HK-2 (cell line): ENCODE measurements around the gene IL31RA.

ENCODE experiments used
- DNase-seq: peaks from one replicate; pipeline ENCODE4 v3.0.0-alpha.2; 2018; ENCODE audit not compliant: unreplicated experiment

The IL31RA gene

DNA sequence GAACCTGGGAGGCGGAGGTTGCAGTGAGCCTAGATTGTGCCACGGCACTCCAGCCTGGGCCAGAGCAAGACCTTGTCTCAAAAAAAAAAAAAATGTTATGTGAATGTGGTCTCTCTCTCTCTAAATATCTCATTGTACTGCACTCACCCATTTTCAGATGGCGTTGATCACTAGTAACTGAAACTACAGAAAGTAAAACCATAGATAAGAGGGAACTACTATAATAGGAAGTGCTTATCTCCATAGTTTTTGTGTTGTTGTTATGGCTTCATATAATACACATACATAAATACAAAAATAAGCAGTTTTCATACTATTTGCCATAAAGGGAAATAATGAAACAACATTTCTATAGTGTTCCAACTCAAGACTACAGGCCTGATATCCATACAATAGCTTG, 9.1 kb downstream of the IL31RA start:
- DNase-seq, result no peak

DNA sequence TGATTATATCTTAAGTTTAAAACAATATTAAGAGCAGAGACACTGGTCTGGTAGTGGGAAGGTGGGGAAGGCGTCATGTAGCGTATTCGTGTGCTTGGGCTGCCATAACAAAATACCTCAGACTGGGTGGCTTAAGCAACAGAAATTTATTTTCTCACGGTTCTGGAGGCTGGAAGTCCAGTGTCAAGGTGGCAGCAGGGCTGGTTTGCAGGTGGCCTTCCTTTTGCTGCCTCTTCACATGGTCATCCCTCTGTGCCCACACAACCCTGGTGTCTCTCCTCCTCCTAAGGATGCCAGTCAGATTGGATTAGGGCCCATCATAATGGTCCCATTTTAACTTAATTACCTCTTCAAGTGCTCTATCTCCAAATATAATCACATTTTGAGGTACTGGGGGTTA, 9.6 kb downstream of the IL31RA start:
- DNase-seq, result no peak

DNA sequence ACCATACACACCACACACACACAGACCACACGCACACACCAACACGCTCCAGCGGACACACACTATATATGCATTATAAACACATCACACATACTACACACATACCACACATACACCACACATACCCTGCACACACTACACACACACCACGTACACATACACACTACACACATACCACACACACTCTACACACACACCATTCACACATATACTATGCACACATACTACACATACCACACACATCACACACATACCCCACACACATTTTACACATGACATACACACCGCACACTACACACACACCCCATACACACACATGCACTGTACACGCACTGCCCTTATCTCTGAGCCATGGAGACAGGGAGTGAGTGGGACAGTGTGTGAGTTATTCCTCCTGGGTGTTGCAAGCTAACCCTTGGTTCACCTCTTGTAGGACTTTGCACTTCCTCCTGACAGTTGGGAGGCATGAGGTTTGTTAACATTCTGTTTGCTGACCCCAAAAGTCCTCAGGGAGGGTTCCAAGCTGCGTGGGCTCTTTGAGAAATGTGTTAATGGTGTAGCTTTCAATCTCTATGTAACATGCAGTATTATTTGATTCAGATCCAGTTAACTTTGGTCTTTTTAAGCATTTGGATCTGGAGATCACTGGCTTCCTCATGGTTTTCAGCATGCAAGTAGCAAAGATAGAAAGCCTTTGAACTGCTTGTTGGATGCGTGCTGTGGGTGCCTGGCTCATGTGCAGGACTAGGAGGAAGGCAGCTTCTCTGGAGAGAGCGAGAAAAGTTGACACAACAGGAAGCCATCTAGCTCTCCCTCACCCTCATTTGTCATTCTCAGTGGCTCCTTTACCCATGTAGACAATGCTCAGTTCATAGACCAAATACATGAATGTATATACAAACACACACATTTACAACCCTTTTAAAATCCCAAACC, 13.7 kb downstream of the IL31RA start:
- no peak for DNase-seq

DNA sequence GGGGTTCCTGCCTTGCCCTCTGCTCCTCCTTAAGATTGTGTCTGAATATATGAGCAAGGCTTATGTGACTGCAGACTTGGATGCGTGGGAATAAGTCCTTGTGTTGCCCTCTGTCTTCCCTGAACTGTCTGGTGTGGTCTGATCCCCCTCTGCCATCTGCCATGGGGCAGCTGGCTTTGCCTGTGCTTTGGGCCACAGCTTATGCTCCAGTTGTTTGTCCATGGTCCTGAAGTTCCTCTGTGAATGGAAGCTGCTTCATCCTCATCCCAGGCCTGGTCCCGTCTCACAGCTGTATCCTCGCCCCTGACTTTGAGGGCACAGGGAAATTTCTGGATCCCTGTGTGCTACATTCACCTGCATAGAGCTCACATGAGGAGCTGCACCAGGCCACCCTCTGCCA, 14.7 kb downstream of the IL31RA start:
- DNase-seq, result no peak

DNA sequence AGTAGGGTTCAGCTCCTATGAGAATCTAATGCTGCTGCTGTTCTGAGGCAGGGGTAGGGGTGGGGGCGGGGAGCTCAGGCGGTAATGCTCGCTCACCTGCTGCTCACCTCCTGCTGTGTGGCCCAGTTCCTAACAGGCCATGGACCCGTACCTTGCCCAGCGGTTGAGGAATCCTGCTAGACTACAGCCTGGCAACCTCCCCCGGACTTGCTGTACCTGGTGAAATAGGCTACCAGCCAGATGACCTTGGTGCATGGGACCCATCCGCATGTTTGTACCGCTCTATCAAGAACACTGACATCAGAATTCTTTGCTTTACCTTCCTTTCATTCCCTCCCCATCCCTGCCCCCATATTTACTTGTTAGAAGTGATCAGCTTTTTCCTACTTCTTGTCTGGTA, 15.3 kb downstream of the IL31RA start:
- no peak for DNase-seq

DNA sequence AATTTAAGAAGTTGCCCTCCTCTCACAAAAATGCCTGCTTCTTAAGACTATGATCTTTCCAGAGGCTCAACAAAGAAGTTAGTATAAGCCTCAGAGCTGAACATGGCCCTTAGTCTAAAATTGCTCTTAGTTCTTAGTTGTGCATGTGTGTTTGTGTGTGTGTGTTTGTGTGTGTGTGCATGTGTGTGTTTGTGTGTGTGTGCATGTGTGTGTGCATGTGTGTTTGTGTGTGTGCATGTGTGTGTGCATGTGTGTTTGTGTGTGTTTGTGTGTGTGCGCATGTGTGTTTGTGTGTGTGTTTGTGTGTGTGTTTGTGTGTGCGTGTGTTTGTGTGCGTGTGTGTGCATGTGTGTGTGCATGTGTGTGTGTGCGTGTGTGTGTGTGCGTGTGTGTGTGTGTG, 15.8 kb downstream of the IL31RA start:
- no peak for DNase-seq

DNA sequence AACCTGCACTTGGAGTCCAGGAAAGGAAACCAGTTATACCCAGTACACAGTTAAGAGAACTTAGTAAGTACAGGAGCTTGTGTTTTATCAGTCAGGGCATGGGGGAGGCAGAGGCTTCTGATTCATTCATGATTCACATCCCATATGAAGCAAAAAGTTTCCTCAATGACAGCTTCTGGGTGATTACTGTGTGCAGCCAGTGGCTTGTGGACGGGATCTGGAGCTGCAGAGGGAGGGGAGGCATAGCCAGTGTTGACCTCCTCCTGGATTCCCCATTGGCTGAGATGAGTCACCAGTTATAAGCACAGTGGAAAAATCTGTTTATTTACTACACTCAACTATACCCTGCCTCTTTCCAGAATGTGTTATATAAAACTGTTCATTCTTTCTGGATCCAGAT, 17.7 kb downstream of the IL31RA start:
- DNase-seq, result peak; percentile 71

DNA sequence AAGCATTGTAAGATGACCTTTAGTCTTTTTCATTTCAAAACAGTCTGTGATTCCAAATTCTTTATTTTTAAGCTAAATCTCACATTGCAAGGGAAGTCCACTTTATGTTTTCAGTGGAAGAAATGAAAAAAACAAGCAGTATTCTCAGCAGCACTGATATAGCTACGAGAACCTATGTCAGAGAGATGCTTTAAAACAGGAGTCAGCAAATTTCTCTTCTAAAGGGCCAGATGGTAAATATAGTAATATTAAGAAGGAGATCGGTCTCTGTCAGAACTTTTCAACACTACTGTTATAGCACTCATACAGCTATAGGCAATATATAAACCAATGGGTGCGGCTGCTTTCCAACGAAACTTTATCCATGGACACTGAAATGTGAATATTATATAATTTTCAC, 18.7 kb downstream of the IL31RA start:
- no peak for DNase-seq

DNA sequence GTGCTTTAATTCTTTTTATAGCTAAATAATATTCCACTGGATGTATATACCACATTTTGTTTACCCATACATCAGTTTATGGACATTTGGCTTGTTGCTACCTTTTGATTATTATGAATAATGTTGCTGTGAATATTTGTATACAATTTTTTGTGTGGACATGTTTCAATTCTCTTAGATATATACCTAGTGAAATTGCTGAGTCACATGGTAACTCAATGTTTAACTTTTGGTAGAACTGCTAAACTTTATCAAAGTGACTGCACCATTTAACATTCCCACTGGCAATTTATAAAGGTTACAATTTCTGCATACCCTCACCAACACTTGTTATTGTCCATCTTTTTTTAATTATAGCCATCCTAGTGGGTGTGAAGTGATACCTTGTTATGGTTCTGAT, 22.1 kb downstream of the IL31RA start:
- no peak for DNase-seq

DNA sequence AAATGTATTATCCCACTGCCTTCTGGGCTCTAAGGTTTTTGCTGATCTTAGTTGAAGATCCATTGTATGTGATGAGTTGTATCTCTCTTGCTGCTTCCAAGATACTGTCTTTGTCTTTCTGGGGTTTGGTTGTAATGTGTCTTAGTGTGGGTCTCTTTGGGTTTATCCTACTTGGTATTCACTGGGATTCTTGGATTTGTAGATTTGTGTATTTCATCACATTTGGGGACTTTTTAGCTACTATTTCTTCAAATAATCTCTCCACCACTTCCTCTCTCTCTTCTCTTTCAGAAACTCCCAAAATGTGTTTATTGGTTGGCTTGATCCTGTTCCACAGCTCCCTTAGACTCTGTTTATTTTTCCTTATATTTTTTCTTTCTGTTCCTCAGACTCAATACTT, 26.5 kb downstream of the IL31RA start:
- DNase-seq, result no peak

DNA sequence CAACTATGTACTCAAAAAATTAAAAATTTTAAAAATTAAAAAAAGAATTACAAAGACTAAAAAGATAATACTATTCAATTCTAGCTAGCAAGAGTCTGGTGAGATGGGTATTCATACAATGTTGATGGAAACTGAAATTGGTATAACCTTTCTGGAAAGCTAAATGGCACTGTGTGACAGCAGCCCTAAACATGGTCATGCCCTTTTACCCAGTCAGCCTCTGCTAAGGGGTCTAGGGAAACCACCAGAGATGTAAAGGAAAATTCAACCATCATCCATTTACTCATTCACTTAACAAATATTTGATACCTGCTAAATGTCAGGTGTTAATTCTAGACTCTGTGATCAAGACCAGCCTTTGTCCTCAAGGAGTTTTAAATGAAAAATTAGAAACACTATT, 29.3 kb downstream of the IL31RA start:
- DNase-seq, result no peak

DNA sequence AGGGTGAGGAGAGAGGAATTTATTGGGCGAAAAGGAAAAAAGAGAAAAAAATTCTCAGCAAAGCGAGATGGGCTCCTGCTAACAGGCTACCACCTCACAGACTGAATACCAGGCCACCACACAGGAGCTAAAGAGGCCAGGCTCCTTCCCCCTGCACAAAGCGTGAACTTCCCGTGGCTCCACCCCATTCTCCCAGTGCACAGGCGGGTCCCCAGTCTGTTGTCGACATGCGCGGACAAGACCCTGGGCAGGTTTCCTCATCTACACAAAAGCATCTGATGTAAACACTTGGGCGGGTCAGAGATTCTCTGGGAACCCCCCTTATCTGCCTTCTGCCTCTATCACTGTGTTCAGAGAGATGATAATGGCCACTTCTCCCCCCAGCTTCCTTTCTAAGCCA, 34.2 kb downstream of the IL31RA start:
- no peak for DNase-seq

DNA sequence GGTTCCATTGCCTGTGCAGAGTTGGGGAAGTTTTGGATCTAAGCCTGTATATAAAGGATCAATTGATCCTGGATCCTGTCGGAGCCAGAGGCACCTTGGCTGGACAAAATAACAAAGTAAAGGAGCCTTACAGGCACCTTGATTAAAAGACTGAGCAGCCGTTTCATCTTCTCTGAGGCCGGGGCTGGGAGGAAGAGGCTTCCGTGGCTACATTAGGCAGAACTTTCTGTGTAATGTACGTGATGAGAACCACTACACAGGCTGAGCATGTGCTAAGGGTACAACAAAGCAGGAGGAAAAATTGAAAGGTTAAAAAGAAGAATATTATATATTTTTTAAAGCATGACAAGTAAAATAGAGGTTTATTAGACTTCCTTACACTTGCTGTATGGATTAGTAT, 37.0 kb downstream of the IL31RA start:
- no peak for DNase-seq

DNA sequence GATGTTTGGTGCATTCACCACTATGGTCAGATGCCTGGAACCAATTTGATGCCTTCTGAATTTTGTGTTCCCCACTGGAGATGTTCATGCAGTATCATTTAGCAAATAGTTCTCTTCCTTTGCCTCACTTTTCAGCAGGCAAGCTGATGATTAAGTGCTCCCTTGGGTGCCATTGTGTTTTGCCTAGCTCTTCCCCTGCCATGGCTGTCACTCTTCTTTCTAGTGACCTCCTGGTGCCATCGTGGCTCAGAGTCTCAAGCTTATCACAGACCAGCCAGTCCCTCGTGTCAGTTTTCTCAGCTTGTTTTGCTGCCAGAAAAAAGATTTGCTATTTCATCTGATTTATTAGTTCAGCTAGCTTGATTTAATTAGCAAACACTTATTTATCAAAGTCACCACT, 41.3 kb downstream of the IL31RA start:
- DNase-seq, result no peak

DNA sequence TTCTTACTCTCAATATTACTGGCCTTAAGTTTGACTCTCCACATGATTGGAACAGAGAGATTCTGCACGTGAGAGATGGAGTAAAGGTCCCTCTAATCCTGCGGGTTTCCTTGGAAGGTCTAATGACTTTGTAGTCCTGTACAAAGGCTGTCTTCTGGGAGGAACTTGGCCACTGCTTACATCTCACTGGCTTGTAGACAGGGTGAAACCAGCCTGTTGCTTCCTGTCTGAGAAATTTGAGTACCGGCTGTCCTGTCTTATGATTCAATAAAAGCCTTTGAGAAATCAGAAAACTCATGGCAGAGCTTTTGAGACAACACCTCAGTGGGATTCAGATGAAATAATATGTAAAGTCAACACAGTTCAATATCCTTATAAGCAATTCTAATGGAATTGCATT, 43.0 kb downstream of the IL31RA start:
- no peak for DNase-seq

DNA sequence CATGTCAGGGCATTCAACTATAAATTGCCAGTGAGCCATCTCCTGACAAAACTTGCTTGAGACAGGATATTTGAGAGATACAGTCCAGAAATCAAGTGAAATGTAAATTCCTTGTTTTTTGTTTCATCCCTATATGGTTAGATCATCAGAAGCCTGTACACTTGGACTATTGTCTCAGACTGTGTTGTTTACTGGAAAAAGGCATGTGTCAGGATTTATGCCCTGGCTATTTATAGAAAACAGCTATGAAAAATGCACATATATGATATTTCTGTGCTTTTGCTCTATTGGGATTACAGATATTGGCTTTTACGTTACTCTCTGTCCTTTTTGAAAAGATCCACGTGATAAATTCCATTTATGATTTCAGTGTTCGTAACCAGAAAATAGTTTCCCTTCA, 44.2 kb downstream of the IL31RA start:
- no peak for DNase-seq

DNA sequence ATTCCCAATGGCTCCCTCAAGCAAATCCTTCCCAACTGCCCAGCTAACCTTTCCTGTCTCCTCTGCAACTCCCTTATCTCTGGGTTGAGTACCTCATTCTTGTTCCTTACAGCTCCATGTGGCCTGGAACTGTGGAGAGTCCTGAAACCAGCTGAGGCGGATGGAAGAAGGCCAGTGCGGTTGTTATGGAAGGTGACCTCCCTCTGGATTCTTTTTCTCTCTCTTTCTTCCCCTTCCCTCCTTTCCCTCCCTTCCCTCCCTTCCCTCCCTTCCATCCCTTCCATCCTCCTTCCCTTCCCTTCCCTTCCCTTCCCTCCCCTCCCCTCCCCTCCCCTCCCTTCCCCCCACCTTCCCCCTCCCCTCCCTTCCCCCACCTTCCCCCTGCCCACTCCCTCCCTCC, 45.1 kb downstream of the IL31RA start:
- DNase-seq, result no peak

DNA sequence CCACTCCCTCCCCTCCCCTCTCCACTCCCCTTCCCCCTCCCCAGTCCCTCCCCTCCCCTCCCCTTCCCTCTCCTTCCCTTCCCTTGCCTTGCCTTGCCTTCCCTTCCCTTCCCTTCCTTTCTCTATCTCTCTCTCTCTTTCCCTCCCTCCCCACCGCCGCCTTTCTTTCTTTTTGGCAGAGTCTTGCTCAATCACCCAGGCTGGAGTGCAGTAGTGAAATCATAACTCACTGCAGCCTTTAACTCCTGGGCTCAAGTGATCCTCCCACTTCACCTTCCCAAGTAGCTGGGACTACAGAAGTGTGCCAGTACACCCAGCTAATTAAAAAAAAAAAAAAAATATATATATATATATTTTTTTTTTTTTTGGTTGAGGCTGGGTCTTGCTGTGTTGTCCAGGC, 45.5 kb downstream of the IL31RA start:
- DNase-seq, result no peak

DNA sequence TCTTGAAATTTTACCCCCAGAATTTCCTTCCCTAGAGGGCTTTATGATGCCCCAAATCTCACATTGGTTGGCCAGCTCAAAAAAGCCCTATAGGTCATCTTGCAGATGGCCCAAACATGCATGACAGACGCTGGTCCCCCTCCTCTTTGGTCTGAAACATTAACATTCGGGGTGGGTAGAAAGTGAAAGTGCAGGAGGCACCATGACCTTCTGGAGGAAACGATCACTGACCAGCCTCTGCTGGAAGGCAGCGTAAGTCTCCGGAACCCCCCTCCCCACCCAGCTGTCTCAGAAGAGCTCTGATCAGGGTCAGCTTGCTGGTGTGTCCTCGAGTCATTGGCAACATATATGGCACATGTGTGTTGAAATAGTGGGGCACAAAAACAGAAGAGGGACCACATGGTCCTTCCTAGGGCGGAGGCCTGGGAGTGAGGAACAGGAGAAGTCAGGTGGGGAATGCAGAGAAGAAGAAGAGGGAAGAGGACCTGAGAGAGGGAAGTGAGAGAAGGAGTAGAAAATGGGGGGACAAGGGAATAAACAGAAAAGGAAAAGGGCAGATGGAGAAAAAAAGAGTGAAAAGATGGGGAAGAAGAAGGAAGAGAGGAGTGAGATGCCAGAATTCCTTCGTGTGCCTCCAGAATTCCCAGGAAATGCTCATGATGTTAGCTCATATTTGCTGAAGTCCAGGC, 46.2 kb downstream of the IL31RA start:
- DNase-seq, result no peak

DNA sequence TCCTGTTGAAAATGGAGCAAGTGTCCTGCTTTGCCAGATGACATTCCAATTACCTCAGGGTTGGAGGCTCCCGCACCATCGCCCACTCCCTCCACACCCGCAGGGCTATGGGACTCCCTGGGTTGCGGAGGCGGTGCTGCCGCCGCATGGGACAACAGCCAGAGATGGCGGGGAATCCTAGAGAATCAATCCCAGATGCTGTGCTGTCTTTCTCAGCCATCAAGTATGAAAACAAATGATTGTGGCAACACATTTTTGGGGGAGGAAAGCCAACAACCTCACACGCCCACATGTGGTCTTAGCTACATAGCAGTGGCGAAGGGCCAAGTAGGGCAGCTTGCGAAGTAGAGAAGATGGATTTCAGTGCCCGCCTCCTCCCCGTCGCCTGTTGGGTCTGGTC, 46.7 kb downstream of the IL31RA start:
- DNase-seq, result no peak

DNA sequence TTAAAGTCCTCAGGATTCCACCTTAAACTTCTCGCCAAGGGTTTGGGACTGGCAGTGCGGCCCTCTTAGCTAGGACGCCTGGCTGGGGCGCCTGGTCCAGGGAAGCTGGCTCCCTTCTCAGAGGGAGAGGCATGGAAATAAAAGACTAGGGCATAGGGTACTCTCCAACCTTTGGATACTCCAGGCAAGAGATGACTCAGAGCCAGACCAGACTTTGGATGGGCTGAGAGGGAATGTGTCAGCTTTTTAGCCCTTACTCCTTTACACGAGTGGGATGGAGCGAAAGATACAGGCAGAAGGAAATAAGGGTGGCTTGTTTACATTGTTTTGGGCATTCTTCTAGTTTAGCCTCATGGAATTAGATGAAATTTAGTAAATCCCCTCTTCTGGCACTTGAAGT, 48.2 kb downstream of the IL31RA start:
- DNase-seq, result no peak

DNA sequence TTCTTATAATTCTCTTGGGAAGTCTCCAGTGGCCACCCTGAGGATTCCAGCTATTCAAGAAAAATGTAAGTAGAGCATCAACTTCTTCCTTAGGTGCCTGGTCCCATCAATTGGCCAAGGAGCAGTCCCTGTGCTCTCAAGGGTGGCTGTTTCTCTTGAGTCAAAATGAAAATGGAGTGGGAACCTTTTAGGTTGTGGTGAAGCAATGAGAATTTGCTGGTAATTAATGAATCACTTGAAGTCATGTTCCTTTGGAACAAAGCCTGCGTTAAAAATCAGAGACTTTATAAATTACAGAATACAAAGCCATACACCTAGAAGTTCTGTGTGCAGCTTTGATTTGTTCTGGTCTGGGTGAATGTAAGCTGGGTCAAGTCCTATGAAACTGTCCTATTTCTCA, 48.9 kb downstream of the IL31RA start:
- DNase-seq, result no peak

DNA sequence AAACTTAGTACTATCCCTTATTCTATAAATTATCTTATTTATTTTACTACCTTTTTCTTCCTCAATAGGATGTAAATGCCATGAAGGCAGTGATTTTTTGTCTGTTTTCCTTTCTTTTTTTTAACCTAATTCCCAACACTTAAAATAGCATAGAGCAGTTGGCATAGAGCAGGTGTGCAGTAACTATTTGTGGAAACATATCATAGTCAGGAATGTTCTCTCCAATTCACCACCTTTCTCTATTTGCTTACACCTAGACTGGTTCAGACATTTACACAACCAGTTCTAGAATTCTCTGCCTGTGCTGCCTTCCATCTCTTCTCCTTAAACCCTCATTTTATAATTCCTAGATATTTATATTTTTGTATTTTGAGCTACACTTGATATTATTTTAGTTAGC, 49.6 kb downstream of the IL31RA start:
- no peak for DNase-seq
